HG02759 (cell line): ENCODE data around the gene YBX2.
A peak's percentile ranks its signal among the peaks of the same experiment; 100 is the strongest.
"Not testable (repeated sequence)": the region's sequence is repeated elsewhere in the genome, so short reads cannot be mapped to it uniquely, and the experiment has no call there.

ENCODE experiments used
- ATAC-seq: cut with Tn5 transposase; IDR thresholded peaks from one replicate; pipeline ENCODE4 v1.9.1; 2021; ENCODE audit warnings: mild to moderate bottlenecking, moderate library complexity; ENCODE audit not compliant: unreplicated experiment

The YBX2 gene

GRCh38 chr17:7294614-7295153 is at the start of gene YBX2:
Gene YBX2, minus strand, starts transcription at chr17:7294639. Its CDS starts 139 bp downstream, at chr17:7294500.
- peak; percentile 59 for ATAC-seq

- ATAC-seq, result no peak
Measured at GRCh38 chr17:7343250-7343649, 48.8 kb upstream of the YBX2 start.

- ATAC-seq, result no peak
Measured at GRCh38 chr17:7341842-7342241, 47.4 kb upstream of the YBX2 start.

GRCh38 chr17:7340179-7340578 is 45.7 kb upstream of the YBX2 start:
- ATAC-seq, result no peak

DNA sequence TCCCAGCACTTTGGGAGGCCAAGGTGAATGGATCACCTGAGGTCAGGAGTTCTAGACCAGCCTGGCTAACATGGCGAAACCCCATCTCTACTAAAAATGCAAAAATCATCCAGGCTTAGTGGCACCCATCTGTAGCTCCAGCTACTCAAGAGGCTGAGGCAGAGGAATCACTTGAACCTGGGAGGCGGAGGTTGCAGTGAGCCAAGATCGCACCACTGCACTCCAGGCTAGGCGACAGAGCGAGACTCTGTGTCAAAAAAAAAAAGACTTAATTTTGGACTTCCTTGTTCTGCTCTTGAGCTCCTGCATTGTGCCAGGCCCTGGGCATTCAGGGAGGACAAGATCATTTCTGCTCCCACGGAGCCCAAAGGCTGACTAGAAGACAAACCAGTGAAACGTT is 43.2 kb upstream of the YBX2 start:
- ATAC-seq, result not testable (repeated sequence)

GRCh38 chr17:7336240-7337175 is 42.1 kb upstream of the YBX2 start, which contains the start of gene ACAP1:
Gene ACAP1, plus strand, starts transcription at chr17:7336529. Its CDS starts 206 bp downstream, at chr17:7336735.
- ATAC-seq, result peak; percentile 75

GRCh38 chr17:7335765-7336164 is 41.3 kb upstream of the YBX2 start:
- not testable (repeated sequence) for ATAC-seq

GRCh38 chr17:7334938-7335538 is 40.6 kb upstream of the YBX2 start:
- ATAC-seq, result no peak

DNA sequence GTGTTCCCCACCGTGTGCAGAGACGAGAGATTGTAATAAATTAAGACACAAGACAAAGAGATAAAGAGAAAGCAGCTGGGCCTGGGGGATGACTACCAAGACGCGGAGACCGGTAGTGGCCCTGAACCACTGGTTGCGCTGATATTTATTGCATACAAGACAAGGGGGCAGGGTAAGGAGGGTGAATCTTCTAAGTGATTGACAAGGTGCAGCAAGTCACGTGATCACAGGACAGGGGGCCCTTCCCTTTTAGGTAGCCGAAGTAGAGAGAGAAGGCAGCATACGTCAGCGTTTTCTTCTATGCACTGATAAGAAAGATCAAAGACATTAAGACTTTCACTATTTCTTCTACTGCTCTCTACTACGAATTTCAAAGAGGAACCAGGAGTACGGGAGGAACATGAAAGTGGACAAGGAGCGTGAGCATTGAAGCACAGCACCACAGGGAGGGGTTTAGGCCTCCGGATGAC is 38.2 kb upstream of the YBX2 start:
- not testable (repeated sequence) for ATAC-seq

DNA sequence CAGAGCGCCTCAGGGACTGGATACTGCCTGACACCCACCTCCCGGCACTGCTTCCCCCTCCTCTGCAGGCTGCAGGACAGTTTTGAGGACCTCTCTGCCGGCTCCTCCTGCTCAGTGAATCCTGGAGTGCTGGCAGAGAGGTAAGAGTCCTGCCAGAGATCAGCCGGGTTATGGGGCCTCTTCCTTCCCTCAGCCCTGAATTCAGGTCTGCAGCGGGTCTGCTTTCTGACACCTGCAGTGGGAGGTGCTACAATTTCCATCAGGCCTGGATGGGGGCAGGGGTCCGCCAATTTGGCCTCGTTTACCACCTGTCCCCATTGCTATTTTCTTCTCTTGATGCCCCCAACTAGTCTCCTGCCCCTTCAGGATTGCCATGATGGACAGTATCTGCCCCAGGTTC is 37.7 kb upstream of the YBX2 start:
- no peak for ATAC-seq

- ATAC-seq, result no peak
Measured at GRCh38 chr17:7330638-7331015, 36.2 kb upstream of the YBX2 start.

DNA sequence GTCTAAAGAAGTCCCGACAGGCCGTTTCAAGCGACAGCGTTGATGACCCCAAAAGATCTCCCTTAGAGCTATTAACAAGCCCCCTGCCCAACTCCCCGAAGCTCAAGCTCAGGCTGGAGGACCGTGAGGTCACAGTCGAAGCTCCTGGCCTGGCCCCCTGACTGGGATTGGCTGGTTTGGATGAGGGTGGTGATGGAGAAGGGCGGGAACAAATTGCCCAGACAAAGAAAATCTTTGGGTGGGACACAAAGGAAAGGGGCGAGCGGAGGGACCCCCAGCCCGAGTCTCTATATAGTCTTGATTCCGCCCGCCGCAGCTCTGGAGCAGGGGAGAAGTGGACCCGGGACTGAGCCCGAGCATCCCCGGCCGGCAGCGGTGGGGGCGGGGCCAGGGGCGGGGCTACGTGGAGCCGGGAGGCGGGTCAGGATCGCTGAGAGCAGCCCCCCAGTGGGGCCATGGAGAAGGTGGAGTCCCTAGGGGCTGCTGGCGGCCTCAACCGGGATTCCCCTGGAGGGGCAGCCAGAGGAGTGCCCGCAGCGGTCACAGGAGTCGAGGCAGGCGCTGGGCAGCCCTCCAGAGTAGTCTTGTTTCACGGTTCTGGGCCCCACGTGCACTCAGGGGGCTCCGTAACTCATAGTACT is 35.7 kb upstream of the YBX2 start:
- peak; percentile 45 for ATAC-seq

GRCh38 chr17:7329374-7329996 is 35.0 kb upstream of the YBX2 start:
- ATAC-seq, result peak; percentile 64

- no peak for ATAC-seq
Measured at GRCh38 chr17:7328840-7329373, 34.5 kb upstream of the YBX2 start, which contains the start of gene NEURL4. Gene NEURL4, minus strand, starts transcription at chr17:7329335. Its CDS starts 23 bp downstream, at chr17:7329312.

GRCh38 chr17:7328009-7328408 is 33.6 kb upstream of the YBX2 start:
- no peak for ATAC-seq

- ATAC-seq, result no peak
Measured at GRCh38 chr17:7327501-7327900, 33.1 kb upstream of the YBX2 start.

DNA sequence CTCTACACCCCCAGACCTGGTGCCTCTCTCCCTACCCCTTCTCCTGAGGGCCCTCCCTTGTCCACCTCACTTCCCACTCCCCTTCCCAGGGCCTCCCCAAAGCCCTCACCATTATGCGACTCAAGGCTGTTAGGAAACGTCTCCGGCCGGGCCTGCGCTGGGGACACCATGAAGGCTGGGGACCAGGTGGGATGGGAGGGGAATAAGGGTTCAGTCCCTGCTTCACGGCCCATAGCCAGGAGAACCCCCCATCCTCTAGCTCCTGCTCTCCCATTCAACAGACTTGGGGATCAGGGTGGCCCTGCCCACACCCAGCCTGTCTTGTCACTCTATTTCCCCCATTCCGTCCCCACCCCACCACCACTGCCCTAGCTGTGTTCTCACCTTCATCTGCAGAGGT is 32.6 kb upstream of the YBX2 start:
- no peak for ATAC-seq

DNA sequence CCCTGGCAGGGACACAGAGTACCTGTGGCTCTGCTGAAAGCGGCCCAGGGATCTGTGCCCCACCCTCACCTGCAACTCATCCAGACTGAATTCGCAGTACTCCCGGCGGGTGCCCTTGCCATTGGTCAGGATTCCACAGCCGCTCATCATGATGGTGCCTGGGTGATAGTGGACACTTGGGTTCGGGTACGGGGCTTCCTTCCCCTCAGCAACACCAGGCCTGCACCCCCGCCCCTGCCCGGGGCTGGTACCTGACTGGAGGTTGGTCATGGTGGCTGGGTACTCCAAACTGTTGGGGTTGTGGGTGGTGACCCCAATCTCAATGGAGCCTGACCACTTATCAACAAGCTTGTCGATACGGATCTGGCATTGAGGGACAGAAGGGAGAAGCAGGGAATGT is 31.7 kb upstream of the YBX2 start:
- no peak for ATAC-seq

DNA sequence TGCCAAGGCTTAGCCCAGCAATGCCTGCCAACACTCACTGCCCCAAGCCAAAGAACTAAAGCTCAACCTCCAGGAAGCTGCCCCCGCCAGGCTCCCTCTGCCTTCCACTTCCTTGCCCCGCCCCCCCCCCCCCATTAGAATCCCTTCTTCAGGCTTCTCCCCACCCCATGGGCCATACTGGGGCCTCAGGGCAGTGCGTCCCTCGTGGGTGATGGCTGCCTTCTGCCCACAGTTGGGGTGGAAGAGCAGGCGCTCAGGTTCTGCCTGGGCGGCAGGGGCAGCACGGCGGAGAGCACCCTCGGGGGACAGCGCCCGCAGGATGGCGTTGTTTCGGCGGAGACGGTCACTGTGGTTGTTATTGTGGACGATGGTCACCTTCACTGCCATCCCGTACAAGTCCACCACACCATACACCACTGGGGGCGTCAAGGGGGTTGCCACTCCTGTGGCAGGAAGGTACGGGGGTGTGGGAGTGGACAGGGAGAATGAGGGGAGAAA is 30.6 kb upstream of the YBX2 start:
- no peak for ATAC-seq

GRCh38 chr17:7324438-7324779 is 30.0 kb upstream of the YBX2 start:
- no peak for ATAC-seq
